ENCODE measurements around the gene IP6K2. TPM values are rescaled to one million over a fixed set of nuclear protein-coding genes. Genes with fewer than 3 reads are reported as not detected.

The IP6K2 gene
- total and polyA plus RNA-seq, 2 of the 8 experiments (the other 6 are each of a cell fraction or from before 2014, with no cell fraction given): 95.8 to 144 TPM

- H2BK5ac ChIP-seq (ENCODE audit: low read depth, low read length): no peak overlapping the region
- no peak overlapping the region for H2BK12ac ChIP-seq (ENCODE audit: low read depth, low read length)
- no peak overlapping the region for H3K56ac ChIP-seq (replicated peaks; ENCODE audit: insufficient read length, low read depth, low read length)
- no peak overlapping the region for H2BK120ac ChIP-seq (replicated peaks; ENCODE audit: low read depth, low read length)
- ChIA-PET CTCF (ENCODE audit: partially characterized antibody) (interaction anchor here (1.2 kb wide), 1 partner anchor 215 kb away, joined by 3 read pairs; no protein-coding TSS in a partner anchor), POLR2A (ENCODE audit: partially characterized antibody) (interaction anchor here (7.7 to 10.5 kb wide), 2 partner anchors 13 to 14 kb away, joined by 59 to 111 read pairs; partner anchors contain the start of genes CELSR3 and SLC26A6)
- H3K9ac ChIP-seq (replicated peaks in 1 of 4; ENCODE audit: extremely low read depth in 1 of 4, low read depth in 3 of 4, low read length in 3 of 4): no peak overlapping the region
- H3K4me3 ChIP-seq (ENCODE audit: extremely low read depth in 1 of 4, insufficient read depth in 2 of 4, low read depth in 3 of 4, low read length in 4 of 4): no peak overlapping the region
- H3K23me2 ChIP-seq (ENCODE audit: low read depth, low read length): peaks cover 8% of the 10 kb centered on the region; the same call in 1 of the 2 replicates
- peaks cover 0 to 18% of the 10 kb centered on the region in 2 experiments for H4K20me1 ChIP-seq (replicated peaks in 1 of 2; ENCODE audit: control insufficient read depth in 1 of 2, insufficient read depth in 2 of 2, low read length in 2 of 2)
- H2BK20ac ChIP-seq (ENCODE audit: low read length): no peak overlapping the region
- H3K27ac ChIP-seq (ENCODE audit: low read depth, low read length): no peak overlapping the region
- H3K14ac ChIP-seq (ENCODE audit: insufficient read length): no peak overlapping the region
- H3K9me3 ChIP-seq (ENCODE audit: insufficient read depth in 2 of 2, low read depth in 1 of 2, low read length in 1 of 2): no peaks in the 10 kb centered on the region
- no peak overlapping the region for H4K91ac ChIP-seq (replicated peaks; ENCODE audit: insufficient read length, low read length)
- H3K79me1 ChIP-seq (ENCODE audit: low read depth, low read length): no peaks in the 10 kb centered on the region
- 95% methylated on average over 12 of the region's 12 CpGs; no CpG with 5 or more reads in 1 of the 2 experiments for WGBS, 2 experiments (ENCODE audit: extremely low coverage in 1 of 2, insufficient coverage in 1 of 2, insufficient read length in 1 of 2, insufficient replicate concordance in 2 of 2, low coverage in 1 of 2, low lambda C conversion rate in 2 of 2, missing lambda C conversion rate in 1 of 2)
- H3K27me3 ChIP-seq (replicated peaks in 1 of 4; ENCODE audit: control insufficient read depth in 3 of 4, extremely low read depth in 1 of 4, insufficient read depth in 3 of 4, low read length in 3 of 4): peaks cover 0 to 5% (median 3%) of the 10 kb centered on the region in 4 experiments; a peak in 3 of 7 replicates
- no peak overlapping the region for H2AFZ ChIP-seq (ENCODE audit: low read length)
- H3K4me1 ChIP-seq (replicated peaks in 1 of 4; ENCODE audit: control insufficient read depth in 3 of 4, insufficient read depth in 4 of 4, low read length in 3 of 4): peaks cover 0 to 7% (median 7%) of the 10 kb centered on the region in 4 experiments; a peak in 6 of 7 replicates
- TF ChIP-seq CEBPB (IDR thresholded peaks at IDR 0.05; ENCODE audit: low read depth, low read length): no peak
- H3K36me3 ChIP-seq (ENCODE audit: control insufficient read depth in 2 of 4, insufficient read depth in 4 of 4, low read length in 3 of 4): peaks cover 0 to 26% (median 8%) of the 10 kb centered on the region in 4 experiments; a peak in 5 of 8 replicates
- DNase-seq (ENCODE audit: low read depth in 1 of 2, low spot score in 2 of 2) (no peak), FAIRE-seq (no peak)
- H3K4me2 ChIP-seq (ENCODE audit: insufficient read depth in 1 of 2, low read depth in 2 of 2, low read length in 2 of 2): no peak overlapping the region
- H4K5ac ChIP-seq (ENCODE audit: insufficient read length, low read depth, low read length): no peak overlapping the region
- H3K18ac ChIP-seq (ENCODE audit: extremely low read depth, low read length): no peak overlapping the region
- no peak overlapping the region for H3K4ac ChIP-seq (replicated peaks; ENCODE audit: insufficient read length, low read depth, low read length)
- no peak overlapping the region for H2AK5ac ChIP-seq (ENCODE audit: low read depth, low read length)
- no peak overlapping the region for H4K8ac ChIP-seq (ENCODE audit: extremely low read depth, insufficient read depth, low read length)
- H2BK15ac ChIP-seq (ENCODE audit: low read length): no peak overlapping the region
- no peak overlapping the region for H3K23ac ChIP-seq (ENCODE audit: insufficient read length)
- no peaks in the 10 kb centered on the region for H3K79me2 ChIP-seq (ENCODE audit: control insufficient read depth in 1 of 2, insufficient read depth in 2 of 2, low read length in 2 of 2)
Measured at GRCh38 chr3:48650723-48651122, 66.3 kb downstream of the IP6K2 start.
